ENCODE data around the gene PAGR1. TPM values are rescaled to one million over a fixed set of nuclear protein-coding genes. Genes with fewer than 3 reads are reported as not detected.

The PAGR1 gene
- total RNA-seq, 1 donor, result 19.9 TPM

DNA sequence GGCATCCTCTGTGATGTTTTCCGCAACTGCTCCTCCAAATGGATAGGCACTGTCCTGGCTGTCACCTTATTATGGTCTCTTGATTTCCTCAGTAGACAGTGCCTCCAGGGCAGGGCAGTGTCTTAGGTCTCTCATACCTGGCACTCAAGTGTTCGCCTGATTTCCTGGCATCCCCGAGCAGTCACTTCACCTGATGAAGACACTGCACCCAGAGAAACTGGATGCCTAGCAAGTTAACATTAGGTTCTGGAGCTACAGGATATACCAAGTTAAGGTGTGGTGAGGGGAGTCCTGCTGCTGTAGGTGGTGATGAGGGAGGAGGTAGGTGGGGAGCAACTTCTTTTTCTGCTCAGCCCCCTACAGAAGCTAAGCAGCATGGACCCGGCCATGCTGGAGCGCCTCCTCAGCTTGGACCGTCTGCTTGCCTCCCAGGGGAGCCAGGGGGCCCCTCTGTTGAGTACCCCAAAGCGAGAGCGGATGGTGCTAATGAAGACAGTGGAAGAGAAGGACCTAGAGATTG lies 13.5 kb upstream of the PAGR1 start:
- H3K27ac ChIP-seq (ENCODE audit: low read depth, low read length), result no peak overlapping the region
- no peak overlapping the region for H2AFZ ChIP-seq (ENCODE audit: low read length)
- DNase-seq (ENCODE audit: insufficient read length, low spot score, missing footprints), result peak; percentile 30
- no peak overlapping the region for H3K4me2 ChIP-seq (ENCODE audit: insufficient read depth, low read length)
- H3K79me2 ChIP-seq (ENCODE audit: insufficient read depth, low read length), result no peaks in the 10 kb centered on the region
- H3K4me1 ChIP-seq (ENCODE audit: insufficient read depth, low read length), result peaks cover 6% of the 10 kb centered on the region
- TF ChIP-seq, protein P1, sequence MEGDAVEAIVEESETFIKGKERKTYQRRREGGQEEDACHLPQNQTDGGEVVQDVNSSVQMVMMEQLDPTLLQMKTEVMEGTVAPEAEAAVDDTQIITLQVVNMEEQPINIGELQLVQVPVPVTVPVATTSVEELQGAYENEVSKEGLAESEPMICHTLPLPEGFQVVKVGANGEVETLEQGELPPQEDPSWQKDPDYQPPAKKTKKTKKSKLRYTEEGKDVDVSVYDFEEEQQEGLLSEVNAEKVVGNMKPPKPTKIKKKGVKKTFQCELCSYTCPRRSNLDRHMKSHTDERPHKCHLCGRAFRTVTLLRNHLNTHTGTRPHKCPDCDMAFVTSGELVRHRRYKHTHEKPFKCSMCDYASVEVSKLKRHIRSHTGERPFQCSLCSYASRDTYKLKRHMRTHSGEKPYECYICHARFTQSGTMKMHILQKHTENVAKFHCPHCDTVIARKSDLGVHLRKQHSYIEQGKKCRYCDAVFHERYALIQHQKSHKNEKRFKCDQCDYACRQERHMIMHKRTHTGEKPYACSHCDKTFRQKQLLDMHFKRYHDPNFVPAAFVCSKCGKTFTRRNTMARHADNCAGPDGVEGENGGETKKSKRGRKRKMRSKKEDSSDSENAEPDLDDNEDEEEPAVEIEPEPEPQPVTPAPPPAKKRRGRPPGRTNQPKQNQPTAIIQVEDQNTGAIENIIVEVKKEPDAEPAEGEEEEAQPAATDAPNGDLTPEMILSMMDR (IDR thresholded peaks at IDR 0.05; ENCODE audit: extremely low read depth, low read depth, low read length), result no peak
- H4K20me1 ChIP-seq (ENCODE audit: insufficient read depth, low read length), result no peaks in the 10 kb centered on the region
- no peaks in the 10 kb centered on the region for H3K27me3 ChIP-seq (ENCODE audit: insufficient read depth, low read length)
- H3K9me3 ChIP-seq (ENCODE audit: low read depth, low read length), result no peaks in the 10 kb centered on the region
- H3K36me3 ChIP-seq (ENCODE audit: insufficient read depth, low read length), result peaks cover 50% of the 10 kb centered on the region
- no peak overlapping the region for H3K4me3 ChIP-seq (ENCODE audit: insufficient read depth, low read length)

- Histone ChIP-seq H3K4me2 (ENCODE audit: insufficient read depth, low read length) (peak overlapping the region; percentile 96), H3K9me3 (ENCODE audit: low read depth, low read length) (no peaks in the 10 kb centered on the region), H3K4me3 (ENCODE audit: insufficient read depth, low read length) (no peak overlapping the region), H4K20me1 (ENCODE audit: insufficient read depth, low read length) (peaks cover 5% of the 10 kb centered on the region), H3K4me1 (ENCODE audit: insufficient read depth, low read length) (peaks cover 18% of the 10 kb centered on the region), H3K79me2 (ENCODE audit: insufficient read depth, low read length) (peaks cover 11% of the 10 kb centered on the region), H3K36me3 (ENCODE audit: insufficient read depth, low read length) (peaks cover 43% of the 10 kb centered on the region), H3K27ac (ENCODE audit: low read depth, low read length) (no peak overlapping the region), H2AFZ (ENCODE audit: low read length) (no peak overlapping the region), H3K27me3 (ENCODE audit: insufficient read depth, low read length) (no peaks in the 10 kb centered on the region)
- TF ChIP-seq, protein P1 (IDR thresholded peaks at IDR 0.05; ENCODE audit: extremely low read depth, low read depth, low read length), result no peak
- DNase-seq (ENCODE audit: insufficient read length, low spot score, missing footprints), result peak; percentile 22
These were observed 11.9 kb upstream of the PAGR1 start for GRCh38 chr16:29804020-29804419.

DNA sequence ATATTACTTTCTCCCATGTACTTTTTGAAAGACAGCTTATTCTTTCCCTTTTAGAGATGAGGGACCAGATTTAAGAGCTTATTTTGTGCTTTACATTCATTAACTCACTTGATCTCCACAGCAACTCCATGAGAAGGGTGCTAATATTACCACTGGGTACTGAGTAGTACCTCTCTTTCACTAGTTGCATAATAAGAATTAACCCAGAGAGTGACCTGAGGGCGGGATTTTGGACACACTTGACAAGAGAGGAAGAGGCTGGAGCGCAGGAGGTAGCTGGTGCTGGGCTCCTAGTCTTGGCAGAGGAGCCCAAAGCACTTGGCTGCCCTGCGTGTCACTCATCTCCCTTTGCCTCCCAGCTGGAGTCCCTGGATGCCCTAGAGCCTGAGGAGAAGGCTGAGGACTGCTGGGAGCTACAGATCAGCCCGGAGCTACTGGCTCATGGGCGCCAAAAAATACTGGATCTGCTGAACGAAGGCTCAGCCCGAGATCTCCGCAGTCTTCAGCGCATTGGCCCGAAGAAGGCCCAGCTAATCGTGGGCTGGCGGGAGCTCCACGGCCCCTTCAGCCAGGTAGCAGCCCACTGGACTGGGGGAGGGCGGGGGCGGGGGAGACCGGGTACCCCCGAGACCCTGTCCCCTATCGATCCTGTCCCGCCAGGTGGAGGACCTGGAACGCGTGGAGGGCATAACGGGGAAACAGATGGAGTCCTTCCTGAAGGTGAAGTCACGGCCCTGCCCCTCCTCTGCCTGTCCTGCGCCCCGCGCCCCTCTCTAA lies 11.3 kb upstream of the PAGR1 start:
- H4K20me1 ChIP-seq (ENCODE audit: insufficient read depth, low read length), result peaks cover 10% of the 10 kb centered on the region
- H2AFZ ChIP-seq (ENCODE audit: low read length), result peak overlapping the region; percentile 86
- peaks cover 16% of the 10 kb centered on the region for H3K79me2 ChIP-seq (ENCODE audit: insufficient read depth, low read length)
- H3K27me3 ChIP-seq (ENCODE audit: insufficient read depth, low read length), result no peaks in the 10 kb centered on the region
- TF ChIP-seq, protein P1 (IDR thresholded peaks at IDR 0.05; ENCODE audit: extremely low read depth, low read depth, low read length), result no peak
- H3K27ac ChIP-seq (ENCODE audit: low read depth, low read length), result peak overlapping the region; percentile 80
- peaks cover 23% of the 10 kb centered on the region for H3K4me1 ChIP-seq (ENCODE audit: insufficient read depth, low read length)
- peak overlapping the region; percentile 90 for H3K4me3 ChIP-seq (ENCODE audit: insufficient read depth, low read length)
- no peaks in the 10 kb centered on the region for H3K9me3 ChIP-seq (ENCODE audit: low read depth, low read length)
- peak overlapping the region; percentile 96 for H3K4me2 ChIP-seq (ENCODE audit: insufficient read depth, low read length)
- peaks cover 41% of the 10 kb centered on the region for H3K36me3 ChIP-seq (ENCODE audit: insufficient read depth, low read length)
- peak; percentile 92 for DNase-seq (ENCODE audit: insufficient read length, low spot score, missing footprints)

All from osteoblast (primary cell).